ENCODE results near the gene INKA2. TPM values are rescaled to one million over a fixed set of nuclear protein-coding genes. Genes with fewer than 3 reads are reported as not detected.

INKA2 gene
- 1.9 to 2.3 TPM (median 2.1 TPM) in 5 replicates for total RNA-seq (2022; extraction: Qiagen RNA extraction)

GRCh38 chr1:111739194-111739924 lies at the start of gene INKA2:
INKA2 (minus strand) TSS chr1:111739395; CDS start chr1:111739242, 153 bp downstream.

GRCh38 chr1:111755331-111756123 lies 16.3 kb upstream of the INKA2 start, which contains the start of gene DDX20:
DDX20 (plus strand) TSS chr1:111755901; CDS start chr1:111755925, 24 bp downstream.

Other genes starting within 250 kb of the INKA2 start
- gene ADORA3, start 235.8 kb downstream of the INKA2 start, total RNA-seq (2022; extraction: Qiagen RNA extraction) = not detected in 5 replicates
- gene TMIGD3, start 235.8 kb downstream of the INKA2 start, total RNA-seq (2022; extraction: Qiagen RNA extraction) = not detected in 5 replicates
- gene RAP1A, start 119.6 kb downstream of the INKA2 start, total RNA-seq (2022; extraction: Qiagen RNA extraction) = 25.4 to 40.9 TPM (median 29.8 TPM) in 5 replicates
- 8.9 to 10.5 TPM (median 9.7 TPM) in 5 replicates for gene DDX20, start 16.5 kb upstream of the INKA2 start, total RNA-seq (2022; extraction: Qiagen RNA extraction)